Measurements from ENCODE around the gene CRTC2. TPM values are rescaled to one million over a fixed set of nuclear protein-coding genes. Genes with fewer than 3 reads are reported as not detected.
A peak's percentile ranks its signal among the peaks of the same experiment; 100 is the strongest.

CRTC2 gene
- total RNA-seq, 1 experiment from 2014 or later: 33.8 TPM

GRCh38 chr1:153922972-153923925 is 35.2 kb downstream of the CRTC2 start, which contains the start of gene GATAD2B (continued):
- no peak for TF ChIP-seq TCF7L2 (IDR thresholded peaks at IDR 0.05; ENCODE audit: borderline replicate concordance, extremely low read depth, insufficient read depth, insufficient read length)
- TF ChIP-seq ZFX (IDR thresholded peaks at IDR 0.05): 0 out of 2 replicates have a peak, but pooled peaks have one; percentile 47
- TF ChIP-seq CEBPB (IDR thresholded peaks at IDR 0.05; ENCODE audit: low read depth): no peak
- no peak for TF ChIP-seq SRF (IDR thresholded peaks at IDR 0.05; ENCODE audit: low read depth)
- TF ChIP-seq SIN3A (IDR thresholded peaks at IDR 0.05; ENCODE audit: low read depth): no peak
- TF ChIP-seq CTCF (IDR thresholded peaks at IDR 0.05 in 2 of 3, conservative IDR thresholded peaks at IDR 0.05 in 1 of 3; ENCODE audit: borderline replicate concordance in 1 of 3, insufficient read depth in 1 of 3, low read depth in 2 of 3, low read length in 2 of 3): no peak
- no peak for TF ChIP-seq ATF3 (IDR thresholded peaks at IDR 0.05)
- peak; percentile 41 for TF ChIP-seq POLR2A (IDR thresholded peaks at IDR 0.05; ENCODE audit: borderline replicate concordance, extremely low read depth, insufficient read depth, insufficient read length)
- no peak for TF ChIP-seq JUND (IDR thresholded peaks at IDR 0.05)
- TF ChIP-seq ELF1 (IDR thresholded peaks at IDR 0.05; ENCODE audit: borderline replicate concordance, low read depth): no peak
- no peak for TF ChIP-seq ZNF274 (IDR thresholded peaks at IDR 0.05; ENCODE audit: low read depth, low read length)
- no peak for TF ChIP-seq CBX3 (IDR thresholded peaks at IDR 0.05; ENCODE audit: low read depth)
- no peak for TF ChIP-seq MAX (IDR thresholded peaks at IDR 0.05)
- peak; percentile 100 for TF ChIP-seq SP1 (IDR thresholded peaks at IDR 0.05; ENCODE audit: low read depth)
